ENCODE data around the gene TMEM131. TPM values are rescaled to one million over a fixed set of nuclear protein-coding genes. Genes with fewer than 3 reads are reported as not detected.
"Not testable (repeated sequence)": the region's sequence is repeated elsewhere in the genome, so short reads cannot be mapped to it uniquely, and the experiment has no call there.

TMEM131 gene
- total RNA-seq, 1 donor from 2014 or later, result 41.7 TPM

DNA sequence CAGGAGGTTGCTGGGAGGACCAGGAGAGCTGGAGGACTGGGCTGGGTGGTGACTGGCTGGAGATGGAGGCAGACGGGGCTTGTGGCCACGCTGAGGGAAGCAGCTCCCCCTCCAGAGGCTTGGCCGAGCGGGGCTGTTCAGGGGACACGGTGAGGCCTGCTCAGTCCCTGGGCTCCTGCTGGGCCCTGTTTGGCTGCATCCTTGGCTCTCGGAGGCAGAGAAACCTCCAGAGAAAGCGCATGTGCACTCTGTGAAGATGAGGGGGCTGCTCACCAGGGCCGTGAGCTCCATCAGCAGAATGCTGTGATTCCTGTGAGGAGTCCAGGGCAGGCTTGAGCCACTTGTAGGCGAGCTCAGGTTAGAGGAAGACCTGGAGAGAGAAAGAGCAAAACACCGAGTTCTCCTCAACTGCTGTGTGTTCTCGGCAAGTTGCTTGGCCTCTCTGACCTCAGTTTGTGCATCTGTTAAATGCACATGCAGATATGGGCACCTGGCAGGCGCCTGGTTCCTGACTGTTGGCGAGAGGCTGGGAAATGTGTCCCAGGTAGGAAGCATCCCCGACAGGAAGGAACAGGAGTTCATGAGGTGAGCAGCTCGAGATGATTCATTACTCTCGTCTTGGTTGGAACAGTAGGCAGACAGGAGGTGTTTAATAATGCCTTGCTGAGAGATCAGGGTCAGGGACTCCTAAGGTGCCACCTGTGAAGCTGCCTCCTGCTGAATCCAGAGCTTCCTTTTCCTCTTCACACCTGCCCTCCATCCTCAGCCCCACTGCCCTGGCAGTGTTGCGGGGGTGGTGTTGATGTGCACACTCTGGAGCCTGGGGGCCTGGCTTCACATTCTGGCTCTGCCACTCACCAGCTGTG lies 281.4 kb downstream of the TMEM131 start:
- intact Hi-C loops (cut with micrococcal nuclease), result loop anchor here (10.0 kb wide), 1 partner anchor 280 kb away; the partner anchor contains the start of gene TMEM131
- Mint-ChIP-seq H3K4me1 (peaks cover 80% of the 10 kb centered on the region), H3K27ac (peak overlapping the region; percentile 100), H3K27me3 (no peaks in the 10 kb centered on the region), H3K36me3 (ENCODE audit: low read depth) (peaks cover 54% of the 10 kb centered on the region), H3K9me3 (no peaks in the 10 kb centered on the region), H3K4me3 (peak overlapping the region; percentile 92)
- peak; percentile 73 for DNase-seq

DNA sequence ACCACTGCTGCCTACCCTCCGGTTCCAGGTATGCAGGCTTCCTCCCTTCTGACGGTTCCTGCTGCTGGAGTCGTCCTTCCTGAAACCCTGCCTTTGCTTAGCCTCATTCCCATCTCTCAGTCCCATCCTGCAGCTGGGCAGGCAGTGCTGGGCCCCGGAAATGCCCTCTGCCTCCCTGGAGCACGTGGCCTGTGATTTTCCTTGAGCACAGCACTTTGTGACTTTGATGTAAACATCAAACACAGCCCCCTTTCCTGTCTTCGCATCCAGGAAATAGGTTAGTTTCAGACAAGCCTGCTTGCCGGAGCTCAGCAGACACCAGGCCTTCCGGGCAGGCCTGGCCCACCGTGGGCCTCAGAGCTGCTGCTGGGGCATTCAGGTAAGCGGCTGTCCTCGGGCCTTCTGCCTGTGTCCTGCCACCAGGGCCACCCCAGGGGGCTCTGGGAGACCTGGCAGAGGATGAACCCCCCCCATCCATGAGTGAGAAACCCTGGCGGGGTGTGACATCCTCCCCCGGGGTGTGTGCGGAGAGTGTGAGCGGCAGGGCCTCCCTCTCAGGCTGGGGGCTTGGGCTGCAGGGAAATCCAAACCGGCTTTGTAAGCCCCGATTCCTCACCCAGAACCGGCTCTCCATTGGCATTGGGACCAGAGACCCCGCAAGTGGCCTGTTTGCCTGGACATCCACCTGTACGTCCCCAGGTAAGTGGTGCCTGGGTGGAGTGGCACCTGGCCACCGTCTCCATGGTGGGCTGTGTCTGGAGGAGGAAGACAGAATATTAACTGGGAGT lies 282.3 kb downstream of the TMEM131 start, which contains the start of gene ZAP70:
Gene ZAP70, plus strand, starts transcription at position 281 of the 788 bp plus-strand sequence. CDS start 10,461 bp downstream, outside the sequence.
- peak within 1 kb of the TSS; percentile 92 for H3K4me3 Mint-ChIP-seq
- H3K4me1 Mint-ChIP-seq, result peaks cover 72% of the 10 kb centered on the region
- H3K27ac Mint-ChIP-seq, result peak within 1 kb of the TSS; percentile 100
- H3K36me3 Mint-ChIP-seq (ENCODE audit: low read depth), result peaks cover 46% of the 10 kb centered on the region
- peak; percentile 91 for DNase-seq
- H3K27me3 Mint-ChIP-seq, result no peaks in the 10 kb centered on the region
- no peaks in the 10 kb centered on the region for H3K9me3 Mint-ChIP-seq
- intact Hi-C loops (cut with micrococcal nuclease), result loop anchor here (1.0 to 10.0 kb wide), 2 partner anchors 123 to 281 kb away; partner anchors contain the start of gene TMEM131

GRCh38 chr2:97712693-97713295 lies 283.0 kb downstream of the TMEM131 start:
- DNase-seq, result peak; percentile 71
- Mint-ChIP-seq H3K27ac (peak overlapping the region; percentile 100), H3K36me3 (ENCODE audit: low read depth) (peaks cover 39% of the 10 kb centered on the region), H3K9me3 (no peaks in the 10 kb centered on the region), H3K4me3 (peak overlapping the region; percentile 92), H3K4me1 (peaks cover 65% of the 10 kb centered on the region), H3K27me3 (no peaks in the 10 kb centered on the region)
- intact Hi-C loops (cut with micrococcal nuclease), result loop anchor here (1.0 to 10.0 kb wide), 2 partner anchors 122 to 282 kb away; partner anchors contain the start of gene TMEM131

DNA sequence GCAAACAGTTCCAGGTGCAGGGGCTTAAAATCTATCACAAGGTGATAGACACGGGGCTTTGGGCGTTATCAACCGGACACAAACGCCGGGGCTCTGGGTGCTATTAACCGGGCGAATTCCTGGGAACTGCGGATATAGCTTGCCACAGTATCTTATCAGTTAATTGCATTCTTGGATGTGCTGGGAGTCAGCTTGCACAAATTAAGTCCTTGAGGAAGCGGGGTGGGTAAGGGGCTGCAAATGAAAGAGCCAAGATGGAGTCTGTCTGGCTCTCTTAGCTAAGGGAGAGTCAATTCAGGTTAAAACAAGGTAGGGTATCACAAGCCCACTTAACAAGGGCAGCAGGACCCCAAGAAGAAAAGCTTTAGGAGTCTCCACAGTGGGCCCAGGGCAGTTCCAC lies 283.6 kb downstream of the TMEM131 start:
- intact Hi-C loops (cut with micrococcal nuclease), result loop anchor here (10.0 kb wide), 1 partner anchor 283 kb away; the partner anchor contains the start of gene TMEM131

GRCh38 chr2:97711394-97711711 lies 284.4 kb downstream of the TMEM131 start:
- Mint-ChIP-seq H3K4me3 (peak overlapping the region; percentile 92), H3K27me3 (no peaks in the 10 kb centered on the region), H3K36me3 (ENCODE audit: low read depth) (peaks cover 28% of the 10 kb centered on the region), H3K9me3 (no peaks in the 10 kb centered on the region), H3K27ac (peak overlapping the region; percentile 100), H3K4me1 (peaks cover 53% of the 10 kb centered on the region)
- intact Hi-C loops (cut with micrococcal nuclease), result loop anchor here (2.0 to 10.0 kb wide), 2 partner anchors 283 to 673 kb away; partner anchors contain the start of gene TMEM131
- DNase-seq, result no peak

More for the DNA sequence above, 283.6 kb downstream of the TMEM131 start:
- H3K27me3 Mint-ChIP-seq, H3K9me3 Mint-ChIP-seq, DNase-seq: not testable (repeated sequence)
- Mint-ChIP-seq H3K27ac (peak overlapping the region; percentile 100), H3K4me3 (peak overlapping the region; percentile 92), H3K36me3 (ENCODE audit: low read depth) (peaks cover 35% of the 10 kb centered on the region), H3K4me1 (peaks cover 60% of the 10 kb centered on the region)

GRCh38 chr2:97708608-97709007 lies 287.1 kb downstream of the TMEM131 start:
- H3K4me1 Mint-ChIP-seq, result peaks cover 32% of the 10 kb centered on the region
- H3K27ac Mint-ChIP-seq, result no peak overlapping the region
- peaks cover 4% of the 10 kb centered on the region for H3K36me3 Mint-ChIP-seq (ENCODE audit: low read depth)
- no peak for DNase-seq
- intact Hi-C loops (cut with micrococcal nuclease), result no loop called here
- H3K9me3 Mint-ChIP-seq, result no peaks in the 10 kb centered on the region
- no peak overlapping the region for H3K4me3 Mint-ChIP-seq
- peaks cover 2% of the 10 kb centered on the region for H3K27me3 Mint-ChIP-seq

GRCh38 chr2:97708048-97708380 lies 287.7 kb downstream of the TMEM131 start:
- intact Hi-C loops (cut with micrococcal nuclease), result no loop called here
- H3K27ac Mint-ChIP-seq, result no peak overlapping the region
- H3K4me3 Mint-ChIP-seq, result no peak overlapping the region
- peaks cover 2% of the 10 kb centered on the region for H3K36me3 Mint-ChIP-seq (ENCODE audit: low read depth)
- H3K9me3 Mint-ChIP-seq, result no peaks in the 10 kb centered on the region
- H3K4me1 Mint-ChIP-seq, result peaks cover 27% of the 10 kb centered on the region
- peaks cover 2% of the 10 kb centered on the region for H3K27me3 Mint-ChIP-seq
- DNase-seq, result no peak

DNA sequence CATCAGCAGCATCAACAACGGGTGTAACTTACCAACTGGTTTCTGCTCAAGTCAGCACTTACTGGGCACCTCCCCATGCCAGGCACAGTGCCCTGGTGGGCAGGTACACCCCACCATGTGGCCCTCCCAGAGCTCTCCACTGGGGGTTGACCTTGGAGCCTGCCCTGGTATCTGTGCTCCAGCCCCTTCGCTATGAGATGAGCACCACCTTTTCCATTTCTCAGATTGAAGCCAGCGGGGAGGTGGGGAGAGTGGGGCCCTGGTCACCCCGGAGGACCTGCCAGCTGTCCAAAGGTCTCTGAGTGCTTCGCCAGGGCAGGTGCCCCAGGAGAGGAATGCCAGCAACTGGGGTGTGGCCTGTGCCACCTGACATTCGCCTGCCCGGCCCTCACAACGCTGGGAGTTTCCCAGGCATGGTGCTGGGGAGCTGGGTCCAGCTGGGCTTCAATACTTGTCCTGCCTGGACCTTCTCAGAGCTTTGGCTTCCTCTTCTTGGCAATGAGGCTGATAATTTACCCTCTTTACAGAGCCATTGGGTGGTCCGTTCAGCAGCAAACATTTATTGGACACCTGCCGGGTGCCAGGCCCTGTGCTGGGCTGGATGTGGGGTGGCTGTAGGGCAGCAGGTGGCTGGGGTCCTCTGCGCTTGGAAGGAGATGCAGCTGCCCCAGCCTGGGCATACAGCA lies 288.2 kb downstream of the TMEM131 start:
- peaks cover 2% of the 10 kb centered on the region for H3K36me3 Mint-ChIP-seq (ENCODE audit: low read depth)
- H3K4me3 Mint-ChIP-seq, result no peak overlapping the region
- peaks cover 2% of the 10 kb centered on the region for H3K27me3 Mint-ChIP-seq
- no peak overlapping the region for H3K27ac Mint-ChIP-seq
- no peaks in the 10 kb centered on the region for H3K9me3 Mint-ChIP-seq
- peaks cover 25% of the 10 kb centered on the region for H3K4me1 Mint-ChIP-seq
- intact Hi-C loops (cut with micrococcal nuclease), result no loop called here
- DNase-seq, result no peak

DNA sequence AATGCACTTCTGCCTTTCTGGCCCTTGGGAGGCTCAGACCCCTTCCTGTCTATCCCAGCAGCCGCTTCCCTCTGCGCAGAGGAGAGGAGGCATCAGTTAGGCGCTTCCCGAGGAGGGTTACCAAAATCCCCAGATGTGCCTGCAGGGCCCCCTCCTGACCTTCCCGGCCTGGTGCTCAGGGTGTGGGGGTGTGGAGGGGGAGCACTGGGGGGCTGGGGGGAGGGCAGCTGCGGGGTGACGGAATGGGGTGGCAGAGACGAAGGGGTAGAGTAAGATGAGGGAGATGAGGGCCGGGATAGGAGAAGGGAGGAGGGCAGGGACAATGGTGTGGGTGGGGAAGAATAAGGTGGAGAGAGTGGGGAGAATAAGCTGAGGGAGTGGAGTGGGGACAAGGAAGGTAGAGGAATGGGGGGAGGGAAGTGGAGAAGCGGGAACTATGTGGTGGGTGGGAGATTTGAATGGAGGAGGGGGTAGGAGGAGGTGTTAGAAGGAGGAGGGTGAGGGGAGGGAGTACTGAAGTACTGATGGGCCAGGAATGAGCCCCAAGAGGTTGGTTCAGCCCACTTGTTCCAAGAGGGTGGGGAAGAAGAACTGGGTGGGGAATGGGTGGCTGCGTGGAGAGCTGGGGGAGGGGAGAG lies 288.9 kb downstream of the TMEM131 start:
- Mint-ChIP-seq H3K36me3 (ENCODE audit: low read depth) (peaks cover 2% of the 10 kb centered on the region), H3K27me3 (peaks cover 2% of the 10 kb centered on the region), H3K4me1 (peaks cover 18% of the 10 kb centered on the region), H3K27ac (no peak overlapping the region), H3K4me3 (no peak overlapping the region), H3K9me3 (no peaks in the 10 kb centered on the region)
- no peak for DNase-seq
- intact Hi-C loops (cut with micrococcal nuclease), result no loop called here

Other genes starting within 250 kb of the TMEM131 start
- not detected in 2 replicates for gene VWA3B, start 91.2 kb upstream of the TMEM131 start, total RNA-seq

Data from activated CD4-positive, alpha-beta T cell treated with anti-CD3 and anti-CD28 coated beads, Interleukin-2, amount 10 ng/mL, durations not matched to agents 24 days and 14 days (primary cell).